Loucy (cell line): Measurements from ENCODE around the gene KNSTRN.

Experiments used
- H2AFZ ChIP-seq: fragments of 200-600 bp; sonication (generic); 2 replicates; pipeline ENCODE4 v1.6.0; 2016; ENCODE audit warnings: antibody characterized with exemption, mild to moderate bottlenecking, low read length, moderate library complexity
- H3F3A ChIP-seq: fragments of 200-600 bp; 2 replicates; pipeline ENCODE4 v1.6.0; 2016; ENCODE audit warnings: antibody characterized with exemption, low read depth, mild to moderate bottlenecking
- H3K27me3 ChIP-seq: fragments of 200-600 bp; sonication (generic); 2 replicates; pipeline ENCODE4 v1.6.1; 2014; ENCODE audit warnings: low read length, mild to moderate bottlenecking; ENCODE audit not compliant: insufficient read depth, poor library complexity, severe bottlenecking
- H3K36me3 ChIP-seq: fragments of 200-600 bp; sonication (generic); 2 replicates; pipeline ENCODE4 v1.6.1; 2016; ENCODE audit warnings: low read length; ENCODE audit not compliant: insufficient read depth
- H3K4me1 ChIP-seq: fragments of 200-600 bp; sonication (generic); 2 replicates; pipeline ENCODE4 v1.5.1; 2014; ENCODE audit warnings: low read length, mild to moderate bottlenecking; ENCODE audit not compliant: insufficient read depth, poor library complexity, severe bottlenecking
- H3K4me2 ChIP-seq: fragments of 200-600 bp; sonication (generic); 2 replicates; pipeline ENCODE4 v1.6.0; 2014; ENCODE audit warnings: antibody characterized with exemption, low read length, low read depth, mild to moderate bottlenecking; ENCODE audit not compliant: poor library complexity, severe bottlenecking
- H3K4me3 ChIP-seq: fragments of 200-600 bp; sonication (generic); 2 replicates; pipeline ENCODE4 v1.5.1; 2014; ENCODE audit warnings: low read length, mild to moderate bottlenecking, mixed read lengths; ENCODE audit not compliant: poor library complexity, severe bottlenecking
- H3K79me2 ChIP-seq: fragments of 200-600 bp; sonication (generic); 2 replicates; pipeline ENCODE4 v1.6.1; 2014; ENCODE audit warnings: low read length; ENCODE audit not compliant: insufficient read depth
- H3K9ac ChIP-seq: fragments of 200-600 bp; sonication (generic); 2 replicates; pipeline ENCODE4 v1.6.0; 2014; ENCODE audit warnings: mild to moderate bottlenecking, low read depth, low read length, moderate library complexity; ENCODE audit not compliant: poor library complexity, severe bottlenecking
- H3K9me2 ChIP-seq: fragments of 200-600 bp; sonication (generic); replicated peaks from 2 replicates; pipeline ENCODE4 v1.6.1; 2016; ENCODE audit warnings: low read depth, low read length, mixed read lengths
- H3K9me3 ChIP-seq: fragments of 200-600 bp; sonication (generic); 2 replicates; pipeline ENCODE4 v1.6.1; 2014; ENCODE audit warnings: mild to moderate bottlenecking, antibody characterized with exemption, low read length, low read depth; ENCODE audit not compliant: insufficient read depth
- H4K20me1 ChIP-seq: fragments of 200-600 bp; sonication (generic); 2 replicates; pipeline ENCODE4 v1.6.0; 2014; ENCODE audit warnings: antibody characterized with exemption, low read length, mild to moderate bottlenecking; ENCODE audit not compliant: insufficient read depth, poor library complexity, severe bottlenecking
- EZH2phosphoT487 ChIP-seq: fragments of 200-600 bp; IDR thresholded peaks from 2 replicates; pipeline ENCODE4 v1.6.1; 2018; ENCODE audit warnings: antibody characterized with exemption, mild to moderate bottlenecking, moderate library complexity, borderline replicate concordance
- TF ChIP-seq, protein P1 (sequence below): fragments of 200-600 bp; sonication (generic); conservative IDR thresholded peaks from 2 replicates; pipeline ENCODE4 v1.5.1; 2014; ENCODE audit warnings: mild to moderate bottlenecking, antibody characterized with exemption, low read length

Gene KNSTRN

DNA sequence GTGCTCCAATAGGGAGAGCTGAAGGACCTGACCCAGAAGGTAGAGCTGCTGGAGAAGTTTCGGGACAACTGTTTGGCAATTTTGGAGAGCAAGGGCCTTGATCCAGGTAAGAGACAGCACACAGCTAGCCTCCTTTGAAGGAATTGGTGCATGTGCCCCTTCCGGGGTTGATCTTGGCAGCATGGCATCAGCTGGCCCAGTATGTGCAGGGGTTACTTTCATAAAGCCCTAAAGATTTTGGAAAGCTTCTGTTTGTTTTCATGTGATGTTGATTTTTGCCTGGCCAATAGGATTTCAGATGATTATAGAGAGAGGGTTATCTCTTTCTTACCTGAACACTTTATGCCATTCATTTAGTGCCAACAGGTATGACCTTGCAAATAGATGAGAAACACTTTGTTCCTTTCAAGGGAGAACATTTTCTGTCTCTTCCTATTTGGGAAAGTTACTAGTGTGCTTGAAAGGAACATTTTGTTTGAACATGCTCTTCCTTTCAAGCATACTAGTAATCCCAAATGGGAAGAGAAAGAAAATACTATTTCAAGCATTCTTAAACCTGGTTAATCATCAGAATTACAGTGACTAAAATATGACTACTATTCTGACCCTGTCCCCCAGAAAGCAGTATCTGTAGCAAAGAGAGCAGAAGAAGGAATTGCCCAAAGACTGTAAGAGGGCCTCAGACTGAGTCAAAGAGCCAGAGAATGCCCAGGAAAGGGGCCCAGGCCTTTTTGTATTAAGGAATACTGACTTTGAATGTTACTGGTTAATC is 7.5 kb downstream of the KNSTRN start:
- H3K36me3 ChIP-seq, result peaks cover 70% of the 10 kb centered on the region; the same call in 1 of the 2 replicates
- H3F3A ChIP-seq, result no peaks in the 10 kb centered on the region
- H3K4me1 ChIP-seq, result peaks cover 8% of the 10 kb centered on the region
- H3K4me2 ChIP-seq, result no peak overlapping the region
- H4K20me1 ChIP-seq, result peaks cover 2% of the 10 kb centered on the region
- H3K9me2 ChIP-seq, result no peaks in the 10 kb centered on the region
- H2AFZ ChIP-seq, result no peak overlapping the region
- H3K9me3 ChIP-seq, result no peaks in the 10 kb centered on the region
- H3K27me3 ChIP-seq, result no peaks in the 10 kb centered on the region
- H3K9ac ChIP-seq, result no peak overlapping the region
- no peak overlapping the region for H3K4me3 ChIP-seq
- peaks cover 48% of the 10 kb centered on the region for H3K79me2 ChIP-seq
- TF ChIP-seq EZH2phosphoT487, result no peak
- TF ChIP-seq, protein P1, sequence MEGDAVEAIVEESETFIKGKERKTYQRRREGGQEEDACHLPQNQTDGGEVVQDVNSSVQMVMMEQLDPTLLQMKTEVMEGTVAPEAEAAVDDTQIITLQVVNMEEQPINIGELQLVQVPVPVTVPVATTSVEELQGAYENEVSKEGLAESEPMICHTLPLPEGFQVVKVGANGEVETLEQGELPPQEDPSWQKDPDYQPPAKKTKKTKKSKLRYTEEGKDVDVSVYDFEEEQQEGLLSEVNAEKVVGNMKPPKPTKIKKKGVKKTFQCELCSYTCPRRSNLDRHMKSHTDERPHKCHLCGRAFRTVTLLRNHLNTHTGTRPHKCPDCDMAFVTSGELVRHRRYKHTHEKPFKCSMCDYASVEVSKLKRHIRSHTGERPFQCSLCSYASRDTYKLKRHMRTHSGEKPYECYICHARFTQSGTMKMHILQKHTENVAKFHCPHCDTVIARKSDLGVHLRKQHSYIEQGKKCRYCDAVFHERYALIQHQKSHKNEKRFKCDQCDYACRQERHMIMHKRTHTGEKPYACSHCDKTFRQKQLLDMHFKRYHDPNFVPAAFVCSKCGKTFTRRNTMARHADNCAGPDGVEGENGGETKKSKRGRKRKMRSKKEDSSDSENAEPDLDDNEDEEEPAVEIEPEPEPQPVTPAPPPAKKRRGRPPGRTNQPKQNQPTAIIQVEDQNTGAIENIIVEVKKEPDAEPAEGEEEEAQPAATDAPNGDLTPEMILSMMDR, result no peak

- H3K36me3 ChIP-seq, result peaks cover 51% of the 10 kb centered on the region; the same call in 1 of the 2 replicates
- H3K79me2 ChIP-seq, result peaks cover 22% of the 10 kb centered on the region
- no peaks in the 10 kb centered on the region for H3K27me3 ChIP-seq
- H3F3A ChIP-seq, result peaks cover 6% of the 10 kb centered on the region
- H2AFZ ChIP-seq, result no peak overlapping the region
- no peaks in the 10 kb centered on the region for H4K20me1 ChIP-seq
- H3K9me3 ChIP-seq, result no peaks in the 10 kb centered on the region
- peaks cover 10% of the 10 kb centered on the region for H3K4me1 ChIP-seq
- H3K9me2 ChIP-seq, result no peaks in the 10 kb centered on the region
- no peak overlapping the region for H3K4me3 ChIP-seq
- no peak for TF ChIP-seq EZH2phosphoT487
- TF ChIP-seq, protein P1, result no peak
- no peak overlapping the region for H3K9ac ChIP-seq
- no peak overlapping the region for H3K4me2 ChIP-seq
Measured at GRCh38 chr15:40392986-40393948, 10.7 kb downstream of the KNSTRN start.

DNA sequence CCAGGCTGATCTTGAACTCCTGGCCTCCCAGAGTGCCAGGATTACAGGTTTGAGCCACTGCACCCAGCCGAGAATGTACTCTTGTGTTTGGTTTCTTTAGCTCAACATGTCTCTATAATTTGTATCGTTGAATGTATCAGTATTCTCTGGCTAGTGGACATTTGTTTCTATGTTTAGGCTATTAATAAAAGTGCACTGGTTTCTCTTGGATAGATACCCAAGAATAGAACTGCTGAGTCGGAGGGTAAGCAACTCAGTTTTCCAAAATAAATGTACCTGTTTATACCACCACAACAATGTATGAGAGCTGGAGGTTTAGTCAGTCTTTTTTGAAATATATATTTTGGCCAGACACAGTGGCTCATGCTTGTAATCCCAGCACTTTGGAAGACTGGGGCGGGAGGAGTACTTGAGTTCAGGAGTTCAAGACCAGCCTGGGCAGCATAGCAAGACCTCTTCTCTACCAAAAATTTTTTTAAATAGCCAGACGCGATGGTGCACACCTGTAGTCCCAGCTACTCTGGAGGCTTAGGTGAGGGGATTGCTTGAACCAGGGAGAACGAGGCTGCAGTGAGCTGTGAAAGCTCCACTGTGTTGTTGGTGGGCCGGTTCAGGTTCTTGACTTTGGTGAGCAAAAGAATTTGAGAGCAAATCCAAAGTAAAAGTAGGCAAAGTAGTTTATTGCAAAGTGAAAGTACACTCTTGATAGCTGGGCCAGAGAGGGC is 15.3 kb downstream of the KNSTRN start:
- Histone ChIP-seq H3K4me3 (peak overlapping the region; percentile 67), H3K4me2 (peak overlapping the region; percentile 73), H3K4me1 (peaks cover 28% of the 10 kb centered on the region), H3K9ac (peak overlapping the region; percentile 67), H3K36me3 (peaks cover 14% of the 10 kb centered on the region; the same call in 1 of the 2 replicates), H4K20me1 (no peaks in the 10 kb centered on the region), H3K79me2 (0 out of 2 replicates have a peak, but pooled peaks cover 6% of the 10 kb centered on the region), H3F3A (peaks cover 13% of the 10 kb centered on the region), H3K9me2 (no peaks in the 10 kb centered on the region), H3K9me3 (no peaks in the 10 kb centered on the region), H2AFZ (no peak overlapping the region), H3K27me3 (no peaks in the 10 kb centered on the region)
- no peak for TF ChIP-seq EZH2phosphoT487
- TF ChIP-seq, protein P1, result no peak
